DMS114 treated with DMSO at 0.1 percent for 48 hours (cell line): ENCODE measurements around the gene TRABD.
"Not testable (repeated sequence)": the region's sequence is repeated elsewhere in the genome, so short reads cannot be mapped to it uniquely, and the experiment has no call there.

Experiments used
- DNase-seq: peaks from one replicate; lab custom pipeline; 2025; ENCODE audit not compliant: unreplicated experiment; lab: John Stamatoyannopoulos, UW

Gene TRABD, protein sequence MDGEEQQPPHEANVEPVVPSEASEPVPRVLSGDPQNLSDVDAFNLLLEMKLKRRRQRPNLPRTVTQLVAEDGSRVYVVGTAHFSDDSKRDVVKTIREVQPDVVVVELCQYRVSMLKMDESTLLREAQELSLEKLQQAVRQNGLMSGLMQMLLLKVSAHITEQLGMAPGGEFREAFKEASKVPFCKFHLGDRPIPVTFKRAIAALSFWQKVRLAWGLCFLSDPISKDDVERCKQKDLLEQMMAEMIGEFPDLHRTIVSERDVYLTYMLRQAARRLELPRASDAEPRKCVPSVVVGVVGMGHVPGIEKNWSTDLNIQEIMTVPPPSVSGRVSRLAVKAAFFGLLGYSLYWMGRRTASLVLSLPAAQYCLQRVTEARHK

DNA sequence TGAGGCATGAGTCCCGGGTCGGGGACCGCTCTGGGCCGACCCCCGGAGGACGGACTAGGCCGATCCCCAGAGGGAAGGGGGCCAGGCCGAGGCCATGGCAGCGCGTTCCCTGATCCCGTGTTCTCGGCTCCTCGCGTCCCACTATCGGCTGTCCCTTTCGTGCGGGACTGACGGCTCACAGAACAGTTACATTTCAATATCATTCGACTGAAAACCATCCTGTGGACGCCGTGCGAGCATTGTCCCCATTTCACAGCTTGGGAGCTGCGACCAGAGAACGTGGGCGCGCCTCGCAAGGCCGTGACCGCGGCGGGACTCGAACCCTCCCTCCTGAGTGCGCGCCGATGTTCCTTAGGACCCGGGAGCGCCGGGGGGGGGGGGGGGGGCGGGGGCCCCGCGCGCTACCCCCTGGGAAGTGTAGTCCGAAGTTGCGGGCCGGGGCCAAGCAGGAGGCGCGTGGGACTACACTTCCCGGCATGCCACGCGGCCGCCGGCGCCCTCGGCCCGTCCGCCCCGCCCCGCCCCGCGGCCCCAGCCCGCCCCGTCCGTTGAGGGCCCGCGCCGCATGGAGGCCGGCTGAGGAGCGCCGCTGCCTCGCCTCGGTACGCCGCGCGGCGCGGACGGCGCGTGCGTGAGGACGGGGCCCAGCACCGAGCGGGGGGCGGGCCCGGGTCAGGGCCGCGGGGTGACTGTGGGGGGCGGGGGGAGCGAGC is at the start of gene TRABD:
TRABD (plus strand) TSS at position 539 of the 713 bp plus-strand sequence. CDS start 7,148 bp downstream, outside the sequence.
- DNase-seq = peak; percentile 44

GRCh38 chr22:50136581-50137015 is 49.1 kb upstream of the TRABD start:
- DNase-seq = no peak

DNA sequence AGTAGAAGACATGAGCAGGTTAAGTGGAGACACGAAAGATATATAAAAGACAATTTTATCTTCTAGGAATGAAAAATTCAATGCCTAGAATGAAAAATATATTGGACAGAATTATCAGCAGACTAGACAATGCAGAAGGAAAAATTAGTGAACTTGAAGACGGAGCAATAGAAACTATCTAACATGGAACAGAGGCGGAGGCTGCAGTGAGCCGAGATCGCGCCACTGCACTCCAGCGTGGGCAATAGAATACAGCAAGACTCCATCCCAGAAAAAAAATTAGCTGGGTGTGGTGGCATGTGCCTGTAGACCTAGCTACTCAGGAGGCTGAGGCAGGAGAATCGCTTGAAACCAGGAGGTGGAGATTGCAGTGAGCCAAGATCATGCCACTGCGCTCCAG is 48.4 kb upstream of the TRABD start:
- DNase-seq = not testable (repeated sequence)

DNA sequence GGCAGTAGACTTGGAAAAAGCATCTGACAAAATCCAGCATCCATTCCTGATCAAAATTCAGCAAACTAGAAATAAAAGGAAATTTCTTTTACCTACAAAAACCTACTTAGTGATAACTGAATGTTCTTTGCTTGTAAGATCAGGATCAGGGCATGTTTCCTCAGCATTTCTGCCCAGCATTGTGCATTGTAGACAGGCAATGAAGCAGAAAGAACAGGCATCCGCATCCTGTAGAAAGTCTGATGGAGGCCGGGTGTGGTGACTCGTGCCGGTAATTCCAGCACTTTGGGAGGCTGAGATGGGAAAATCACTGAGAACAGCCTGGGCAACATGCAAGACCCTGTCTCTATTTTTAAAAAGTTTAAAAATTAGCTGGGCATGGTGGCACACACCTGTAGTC is 47.7 kb upstream of the TRABD start:
- no peak for DNase-seq

GRCh38 chr22:50138988-50139387 is 46.7 kb upstream of the TRABD start:
- no peak for DNase-seq

DNA sequence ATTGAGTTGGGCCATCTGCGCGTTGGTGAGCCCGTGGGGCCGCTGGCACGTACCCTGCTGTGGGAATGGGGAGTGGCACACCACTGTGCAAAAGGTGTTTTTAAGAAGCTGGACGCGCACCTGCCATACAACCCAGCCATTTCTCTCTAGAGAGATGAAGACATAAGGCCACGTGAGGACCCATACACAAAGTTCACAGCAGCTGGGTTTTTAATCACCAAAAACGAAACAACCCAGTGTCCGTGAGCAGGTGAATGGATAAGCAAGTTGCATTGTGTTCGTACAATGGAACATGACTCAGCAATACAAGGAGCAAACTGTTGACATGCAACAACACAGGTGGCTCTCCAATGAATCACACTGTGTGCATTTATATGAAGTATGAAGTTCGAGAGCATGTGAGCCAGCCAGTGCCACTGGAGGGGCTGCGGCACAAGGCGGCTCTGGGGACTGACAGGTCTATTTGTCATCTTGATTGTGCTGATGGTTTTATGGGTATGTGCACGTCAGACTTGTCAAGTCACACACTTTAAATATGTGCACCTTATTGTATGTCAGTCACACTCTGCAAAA is 45.8 kb upstream of the TRABD start:
- DNase-seq = no peak

GRCh38 chr22:50140615-50141014 is 45.1 kb upstream of the TRABD start:
- no peak for DNase-seq

DNA sequence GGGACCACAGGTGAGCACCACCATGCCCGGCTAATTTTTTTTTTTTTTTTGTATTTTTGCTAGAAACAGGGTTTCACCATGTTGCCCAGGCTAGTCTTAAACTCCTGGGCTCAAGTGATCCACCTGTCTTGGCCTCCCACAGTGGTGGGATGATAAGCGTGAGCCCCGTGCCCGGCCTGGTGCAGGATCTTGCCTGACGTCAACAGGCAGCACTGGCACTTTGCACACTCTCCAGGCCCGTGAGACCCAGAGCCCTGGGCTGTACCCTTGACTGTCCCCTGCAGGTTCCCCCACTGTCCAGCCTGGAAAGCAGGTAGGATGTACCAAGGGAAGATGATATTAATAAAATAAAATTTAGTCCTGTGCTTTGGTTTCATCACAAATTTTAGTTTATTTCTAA is 44.3 kb upstream of the TRABD start:
- DNase-seq = no peak

- DNase-seq = no peak
These were observed 43.8 kb upstream of the TRABD start for GRCh38 chr22:50141891-50142363.

DNA sequence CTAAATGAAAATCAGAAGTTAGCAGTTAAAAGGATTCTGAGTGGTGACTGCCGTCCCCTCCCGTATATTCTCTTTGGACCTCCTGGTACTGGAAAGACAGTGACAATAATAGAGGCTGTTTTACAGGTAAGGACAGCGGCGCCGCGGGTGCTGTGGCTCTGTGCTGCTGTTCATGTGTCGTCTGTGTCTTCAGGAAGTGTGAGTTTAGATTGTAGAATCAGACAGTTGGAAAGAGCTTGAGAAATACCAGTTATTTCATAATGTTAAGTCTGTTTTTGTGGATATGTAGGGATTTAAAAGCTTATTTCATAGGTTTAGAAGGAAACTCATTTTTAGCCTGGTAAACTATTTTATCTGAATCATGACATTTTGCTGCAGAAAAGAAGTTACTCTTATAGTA is 42.6 kb upstream of the TRABD start:
- DNase-seq = no peak

GRCh38 chr22:50144005-50144614 is 41.6 kb upstream of the TRABD start:
- no peak for DNase-seq

GRCh38 chr22:50145721-50146438 is 39.8 kb upstream of the TRABD start:
- DNase-seq = no peak

DNA sequence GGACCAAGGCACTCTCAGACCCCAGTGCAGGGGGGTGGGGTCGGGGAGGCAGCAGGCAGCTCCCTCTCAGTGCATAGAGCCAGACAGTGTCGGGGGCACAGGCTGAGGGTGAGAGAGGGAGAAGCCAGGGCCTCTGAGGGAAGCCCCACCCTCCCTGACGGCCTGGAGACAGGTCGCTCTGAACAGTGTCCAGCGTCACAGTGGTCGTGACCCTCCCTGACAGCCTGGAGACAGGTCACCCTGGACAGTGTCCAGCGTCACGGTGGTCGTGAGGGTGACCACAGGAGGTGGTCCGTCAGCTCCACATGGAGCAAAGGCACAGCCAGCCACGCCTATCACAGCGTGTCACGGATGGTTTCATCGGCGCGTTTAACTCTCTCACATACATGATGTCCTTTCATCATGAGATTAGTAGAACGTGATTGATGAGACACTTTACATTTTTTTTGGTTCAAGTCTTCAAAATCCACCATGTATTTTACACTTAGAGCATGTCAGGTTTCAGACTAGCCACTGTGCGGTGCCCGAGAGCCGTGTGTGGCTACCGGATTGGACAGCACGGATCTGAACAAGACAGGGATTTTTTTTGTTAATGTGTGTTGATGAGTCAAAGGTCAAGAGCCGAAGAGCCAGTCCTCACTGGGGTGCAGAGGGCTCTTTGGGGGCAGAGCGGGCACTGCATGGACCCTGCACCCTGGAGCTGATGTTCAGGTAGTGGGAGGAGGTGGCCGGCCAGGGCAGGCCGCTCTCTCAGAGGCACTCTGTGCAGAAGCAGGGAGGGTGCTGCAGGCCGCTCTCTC is 39.1 kb upstream of the TRABD start:
- DNase-seq = peak; percentile 64

DNA sequence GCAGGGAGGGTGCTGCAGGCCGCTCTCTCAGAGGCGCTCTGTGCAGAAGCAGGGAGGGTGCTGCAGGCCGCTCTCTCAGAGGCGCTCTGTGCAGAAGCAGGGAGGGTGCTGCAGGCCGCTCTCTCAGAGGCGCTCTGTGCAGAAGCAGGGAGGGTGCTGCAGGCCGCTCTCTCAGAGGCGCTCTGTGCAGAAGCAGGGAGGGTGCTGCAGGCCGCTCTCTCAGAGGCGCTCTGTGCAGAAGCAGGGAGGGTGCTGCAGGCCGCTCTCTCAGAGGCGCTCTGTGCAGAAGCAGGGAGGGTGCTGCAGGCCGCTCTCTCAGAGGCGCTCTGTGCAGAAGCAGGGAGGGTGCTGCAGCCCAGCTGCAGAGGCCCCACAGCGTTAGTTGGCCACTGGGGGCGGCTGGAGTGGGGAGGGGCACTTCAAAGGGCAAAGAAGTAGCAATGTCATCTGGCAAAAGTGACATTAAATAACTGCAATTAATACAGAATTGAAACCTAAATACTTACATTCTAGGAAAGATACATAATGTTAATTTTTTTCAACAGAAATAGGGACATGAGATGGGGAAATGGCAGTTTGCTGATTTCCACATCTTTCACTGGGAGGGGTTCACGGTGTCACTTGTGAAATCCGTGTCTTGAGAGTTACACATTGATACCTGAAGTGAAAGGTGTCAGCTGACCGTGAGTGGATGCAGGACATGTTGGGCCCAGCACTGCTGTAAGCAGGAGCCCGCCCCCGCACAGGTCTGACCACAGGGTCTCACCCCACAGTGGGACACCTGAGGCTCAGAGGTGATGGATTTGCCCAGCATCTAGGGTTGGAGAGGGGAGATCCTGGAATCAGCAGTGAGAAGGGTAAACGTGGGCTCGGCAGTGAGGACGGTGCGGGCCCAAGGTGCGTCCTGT is 38.2 kb upstream of the TRABD start:
- DNase-seq = not testable (repeated sequence)

DNA sequence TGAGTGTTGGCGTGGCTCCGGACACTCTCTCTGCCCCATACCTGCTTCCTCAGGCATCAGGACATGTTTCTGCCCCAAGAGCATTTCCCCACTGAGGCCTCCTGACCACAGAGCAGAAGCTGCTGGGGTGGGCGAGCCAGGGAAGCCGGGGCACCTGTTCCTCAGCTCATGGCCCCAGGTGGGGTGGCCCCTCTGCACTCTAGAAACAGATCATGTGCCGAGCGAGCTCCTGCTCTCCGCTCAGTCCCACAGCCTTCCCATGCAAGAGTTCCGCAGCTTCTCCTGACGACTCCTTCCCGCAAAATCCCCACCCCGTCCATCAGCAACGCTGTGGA is 37.6 kb upstream of the TRABD start:
- DNase-seq = no peak

- peak; percentile 17 for DNase-seq
These were observed 36.6 kb upstream of the TRABD start for GRCh38 chr22:50148991-50149721.

GRCh38 chr22:50150161-50151129 is 35.3 kb upstream of the TRABD start:
- no peak for DNase-seq
